Measurements from ENCODE around the gene EEF1A2. TPM values are rescaled to one million over a fixed set of nuclear protein-coding genes. Genes with fewer than 3 reads are reported as not detected.

Gene EEF1A2
- total RNA-seq, 1 experiment from 2014 or later = 26.0 TPM

GRCh38 chr20:63473555-63474449 lies 25.1 kb downstream of the EEF1A2 start (continued):
- TF ChIP-seq HMGXB4 (CRISPR knock-in tag; IDR thresholded peaks at IDR 0.05) (no peak), FOXP4 (CRISPR knock-in tag; IDR thresholded peaks at IDR 0.05) (no peak), PRDM15 (CRISPR knock-in tag; IDR thresholded peaks at IDR 0.05) (no peak), PREB (CRISPR knock-in tag; IDR thresholded peaks at IDR 0.05; ENCODE audit: borderline replicate concordance) (no peak), FOXK1 (CRISPR knock-in tag; IDR thresholded peaks at IDR 0.05) (no peak), AFF4 (CRISPR knock-in tag; IDR thresholded peaks at IDR 0.05; ENCODE audit: borderline replicate concordance) (no peak), ZNF281 (CRISPR knock-in tag; IDR thresholded peaks at IDR 0.05) (no peak)

Measured in WTC11 (cell line).